ENCODE results near the gene ITGB1BP1.
A peak's percentile ranks its signal among the peaks of the same experiment; 100 is the strongest.

ITGB1BP1 gene, protein sequence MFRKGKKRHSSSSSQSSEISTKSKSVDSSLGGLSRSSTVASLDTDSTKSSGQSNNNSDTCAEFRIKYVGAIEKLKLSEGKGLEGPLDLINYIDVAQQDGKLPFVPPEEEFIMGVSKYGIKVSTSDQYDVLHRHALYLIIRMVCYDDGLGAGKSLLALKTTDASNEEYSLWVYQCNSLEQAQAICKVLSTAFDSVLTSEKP

DNA sequence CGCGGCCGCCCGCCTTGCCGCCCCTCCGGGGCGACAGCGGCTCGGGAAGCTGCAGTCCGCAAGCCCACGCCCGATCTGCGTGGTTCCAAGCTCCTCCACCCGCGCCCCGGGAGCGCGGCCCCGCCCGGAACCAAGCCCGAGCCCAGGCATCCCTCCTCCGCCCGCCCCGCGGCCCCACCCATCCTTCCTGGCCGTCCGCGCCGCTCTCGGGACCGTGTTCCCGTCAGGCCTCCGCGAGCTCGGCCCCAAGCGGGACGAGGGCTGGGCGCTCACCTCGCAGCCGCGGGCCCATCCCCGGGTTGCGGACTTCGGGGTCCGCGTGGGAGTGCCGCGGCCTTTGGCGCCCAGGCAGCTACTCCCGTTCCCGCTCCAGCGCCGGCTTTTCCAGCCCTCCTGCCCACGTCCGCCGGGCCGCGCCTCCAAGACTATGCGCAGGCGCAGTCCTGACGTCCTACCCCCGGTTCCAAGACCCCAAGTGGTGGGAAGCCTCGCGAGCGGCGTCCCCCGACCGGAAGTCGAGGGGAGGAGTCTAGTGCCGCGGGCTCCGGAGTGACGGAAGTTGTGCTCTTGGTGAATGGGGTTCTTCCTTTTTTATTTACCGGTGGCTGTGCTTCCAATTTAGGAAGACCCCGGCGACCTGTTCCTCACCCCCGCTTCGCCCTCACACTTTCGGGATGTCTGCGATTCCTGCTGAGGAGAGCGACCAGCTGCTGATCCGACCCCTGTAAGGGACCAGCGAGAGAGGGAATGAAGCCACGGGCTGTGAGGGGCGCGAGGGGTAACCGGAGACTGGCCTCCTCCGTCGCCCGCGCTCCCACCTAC lies at the start of gene ITGB1BP1, which contains the start of gene CPSF3:
ITGB1BP1 (minus strand) TSS at position 429 of the 822 bp plus-strand sequence. CDS start 4,831 bp downstream, outside the sequence.
CPSF3 (plus strand) TSS at position 555 of the 822 bp plus-strand sequence; CDS start at position 675, 120 bp downstream.
- peak; percentile 99 for DNase-seq

DNA sequence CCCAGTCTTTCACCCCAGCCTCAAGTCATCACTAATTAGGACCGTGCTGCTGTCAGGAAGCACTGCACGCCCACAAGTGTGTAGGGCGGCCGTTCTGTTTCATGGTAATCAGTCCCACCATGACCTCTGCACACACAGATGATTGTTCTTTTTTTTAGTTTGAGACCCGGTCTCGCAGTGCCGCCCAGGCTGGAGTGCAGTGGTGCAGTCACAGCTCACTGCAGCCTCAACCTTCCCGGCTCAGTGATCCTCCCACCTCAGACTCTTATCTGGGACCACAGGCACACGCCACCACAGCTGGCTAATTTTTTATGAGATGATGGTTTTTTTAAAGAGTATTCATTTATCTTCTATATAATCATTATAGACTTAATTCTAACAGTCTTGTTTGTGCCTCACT lies 49.2 kb upstream of the ITGB1BP1 start:
- DNase-seq: no peak

DNA sequence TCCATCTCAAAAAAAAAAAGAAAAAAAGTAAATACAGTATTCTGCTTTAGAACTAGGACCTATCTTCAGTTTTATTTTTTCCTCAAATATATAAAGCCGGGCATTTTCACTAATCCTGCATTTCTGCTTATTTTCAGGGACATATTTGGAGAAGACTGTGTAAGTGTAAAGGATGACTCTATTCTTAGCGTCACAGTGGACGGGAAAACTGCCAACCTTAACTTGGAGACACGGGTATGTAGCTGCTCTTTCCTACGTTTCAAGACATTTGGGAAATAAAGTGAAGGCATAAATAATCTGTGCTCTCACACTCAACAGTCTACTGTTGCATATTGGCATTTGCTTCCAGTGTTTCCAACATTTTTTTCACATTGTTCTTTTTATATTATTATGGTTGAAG lies 47.9 kb upstream of the ITGB1BP1 start:
- DNase-seq: no peak

DNA sequence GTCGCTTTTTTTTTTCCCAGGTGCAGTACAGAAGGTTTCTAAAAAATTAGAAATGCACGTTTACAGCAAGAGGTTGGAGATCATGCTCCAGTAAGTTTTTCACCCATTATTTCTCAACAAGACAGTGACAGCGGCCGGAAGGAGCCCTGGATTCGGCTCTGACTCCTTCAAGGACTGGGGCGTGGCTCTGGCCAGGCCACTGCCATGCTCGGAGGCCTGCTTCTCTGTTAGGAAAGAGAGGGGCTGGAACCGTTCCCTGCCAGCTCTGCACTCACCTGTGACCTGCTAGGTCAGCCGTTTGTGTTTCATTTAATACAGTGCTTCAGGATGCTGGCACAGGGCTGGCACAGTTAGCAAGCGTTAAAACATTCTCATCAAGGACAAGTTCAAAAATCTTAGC lies 44.4 kb upstream of the ITGB1BP1 start:
- no peak for DNase-seq

DNA sequence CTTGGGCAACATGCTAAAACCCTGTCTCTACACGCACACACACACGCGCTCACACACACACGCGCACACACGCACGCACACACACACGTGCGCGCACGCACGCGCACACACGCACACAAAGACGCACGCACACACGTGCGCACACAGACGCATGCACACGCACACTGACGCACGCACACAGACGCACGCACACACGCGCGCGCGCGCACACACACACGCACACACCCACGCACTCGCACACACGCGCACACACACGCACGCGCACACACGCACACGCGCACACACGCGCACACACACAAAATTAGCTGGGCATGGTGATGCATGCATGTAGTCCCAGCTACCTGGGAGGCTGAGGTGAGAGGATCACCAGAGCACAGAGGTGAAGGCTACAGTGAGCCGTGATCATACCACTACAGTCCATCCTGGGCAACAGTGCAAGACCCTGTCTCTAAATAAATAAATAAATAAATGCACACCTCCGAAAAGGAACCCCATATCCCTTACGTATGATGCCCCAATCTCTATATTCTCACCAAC lies 42.9 kb upstream of the ITGB1BP1 start:
- DNase-seq: no peak

DNA sequence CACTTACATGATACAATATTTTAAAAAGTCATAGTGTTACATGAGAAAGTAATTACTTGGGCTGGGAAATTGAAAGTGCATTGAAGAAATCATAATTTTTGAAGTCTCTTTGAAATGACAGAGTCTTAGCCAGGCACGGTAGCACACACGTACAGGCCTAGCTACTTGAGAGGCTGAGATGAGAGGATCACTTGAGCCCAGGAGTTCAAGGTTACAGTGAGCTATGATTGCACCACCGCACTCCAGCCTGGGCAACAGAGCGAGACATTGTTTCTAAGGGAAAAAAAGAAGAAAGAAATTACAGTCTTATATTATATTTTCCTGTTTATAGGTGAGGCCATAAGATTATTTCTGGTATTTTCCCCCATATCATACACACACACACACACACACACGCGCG lies 41.8 kb upstream of the ITGB1BP1 start:
- no peak for DNase-seq

DNA sequence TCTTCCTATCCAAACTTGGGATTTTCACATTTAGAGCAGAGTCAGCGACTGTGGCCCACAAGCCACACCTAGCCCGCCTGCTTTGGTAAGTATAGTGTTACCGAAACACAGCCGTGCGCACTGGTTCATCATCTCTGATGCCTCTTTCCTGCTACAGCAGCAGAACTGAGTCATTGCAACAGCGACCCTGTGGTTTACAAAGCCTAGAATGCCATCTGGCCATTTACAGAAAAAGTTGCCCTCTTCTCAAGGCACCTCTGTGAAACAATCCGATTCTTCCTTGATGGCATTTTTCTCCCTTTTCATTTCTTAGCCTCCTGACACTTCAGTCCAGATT lies 40.3 kb upstream of the ITGB1BP1 start:
- no peak for DNase-seq

DNA sequence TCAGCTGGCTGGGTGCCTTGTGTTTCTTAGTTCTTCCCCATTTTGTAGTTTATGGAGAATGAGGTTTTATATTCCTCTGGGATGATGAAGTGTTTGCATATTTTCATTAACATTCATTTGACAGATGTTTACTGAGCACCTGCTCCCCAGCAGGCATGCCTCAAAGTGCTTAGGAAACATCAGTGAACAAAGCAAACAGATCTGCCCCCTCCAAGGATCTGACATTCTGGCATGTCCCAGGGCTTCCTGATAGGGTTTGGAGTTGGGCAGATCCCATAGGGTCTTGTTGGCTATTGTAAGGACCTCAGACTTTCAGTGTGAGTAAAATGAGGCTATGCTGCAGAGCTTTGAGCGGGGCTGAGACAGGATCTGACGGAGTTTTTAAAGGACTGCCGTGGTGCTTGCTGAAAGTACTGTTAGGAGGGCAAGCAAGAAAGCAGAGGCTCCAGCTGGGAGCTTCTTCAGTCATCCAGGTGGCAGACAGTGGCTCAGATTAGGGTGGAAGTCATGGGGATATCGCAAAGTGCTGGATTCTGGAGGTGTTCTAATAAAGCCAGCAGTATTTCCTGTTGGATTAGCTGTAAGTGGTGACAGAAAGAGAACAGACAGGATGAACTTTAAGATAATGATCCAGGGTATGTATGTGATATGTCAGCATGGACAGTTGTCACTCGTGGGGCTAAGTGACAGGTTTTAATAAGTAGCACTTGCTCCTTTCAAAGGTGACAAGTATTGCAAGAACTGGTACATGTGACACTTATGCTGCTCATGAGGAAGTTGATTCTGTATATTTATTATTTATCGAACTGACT lies 39.8 kb upstream of the ITGB1BP1 start:
- no peak for DNase-seq

DNA sequence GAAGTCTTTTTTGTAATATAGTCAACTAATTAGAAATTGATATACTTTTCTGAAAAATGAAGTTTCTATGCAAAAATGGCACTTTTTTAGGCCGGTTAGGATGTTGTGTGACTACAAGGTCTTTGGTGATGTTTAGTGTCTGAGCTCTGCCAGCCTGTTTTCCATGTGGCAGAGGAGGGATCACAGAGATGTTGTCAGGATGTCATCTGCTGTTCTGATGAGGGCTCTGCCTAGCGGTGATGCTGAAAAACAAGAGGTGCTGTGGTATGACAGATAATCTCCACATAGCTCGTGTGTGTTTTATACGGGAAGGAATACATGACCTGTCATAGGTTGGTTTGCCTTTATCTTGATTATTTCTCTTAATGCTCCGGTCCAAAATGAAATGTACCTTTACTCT lies 39.0 kb upstream of the ITGB1BP1 start:
- DNase-seq: no peak

DNA sequence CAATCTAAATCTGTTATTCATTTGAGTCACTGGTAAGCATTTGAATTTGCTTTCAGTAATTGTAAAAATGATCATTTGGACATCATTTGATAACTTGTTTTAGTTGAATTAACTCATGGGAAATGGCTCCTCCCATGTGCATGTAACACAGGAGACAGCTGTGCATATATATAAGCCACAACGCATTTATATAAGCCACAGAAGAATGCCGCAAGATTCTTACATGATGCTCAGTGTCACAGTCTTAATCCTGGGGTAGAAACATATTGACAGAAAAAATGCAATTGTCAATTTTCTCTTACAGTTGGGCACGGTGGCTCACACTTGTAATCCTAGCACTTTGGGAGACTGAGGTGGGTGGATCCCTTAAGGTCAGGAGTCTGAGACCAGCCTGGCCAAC lies 37.8 kb upstream of the ITGB1BP1 start:
- no peak for DNase-seq

DNA sequence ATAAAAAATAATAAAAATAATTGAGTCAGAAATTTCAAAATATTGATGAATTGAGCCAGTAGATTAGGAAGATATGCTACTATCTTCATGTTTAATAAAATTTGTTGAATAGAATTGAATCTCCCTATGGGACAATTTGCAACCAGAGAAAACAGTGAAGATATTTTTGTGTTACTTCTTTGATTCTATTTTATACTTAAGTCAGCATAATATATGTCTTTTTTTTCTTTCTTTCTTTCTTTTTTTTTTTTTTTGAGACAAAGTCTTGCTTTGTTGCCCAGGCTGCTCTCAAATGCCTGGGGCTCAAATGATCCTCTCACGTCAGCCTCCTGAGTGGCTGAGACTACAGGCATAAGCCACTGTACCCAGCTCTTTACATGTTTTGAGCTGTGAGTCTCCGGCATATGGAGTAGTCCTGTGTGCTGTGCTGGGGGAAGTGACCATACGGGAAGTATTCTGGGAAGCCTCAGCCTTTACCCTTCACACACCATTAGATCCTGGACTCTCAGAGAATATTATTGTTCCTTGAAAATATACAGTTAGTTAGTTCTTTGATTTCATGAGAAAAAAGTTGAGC lies 37.2 kb upstream of the ITGB1BP1 start:
- DNase-seq: no peak

DNA sequence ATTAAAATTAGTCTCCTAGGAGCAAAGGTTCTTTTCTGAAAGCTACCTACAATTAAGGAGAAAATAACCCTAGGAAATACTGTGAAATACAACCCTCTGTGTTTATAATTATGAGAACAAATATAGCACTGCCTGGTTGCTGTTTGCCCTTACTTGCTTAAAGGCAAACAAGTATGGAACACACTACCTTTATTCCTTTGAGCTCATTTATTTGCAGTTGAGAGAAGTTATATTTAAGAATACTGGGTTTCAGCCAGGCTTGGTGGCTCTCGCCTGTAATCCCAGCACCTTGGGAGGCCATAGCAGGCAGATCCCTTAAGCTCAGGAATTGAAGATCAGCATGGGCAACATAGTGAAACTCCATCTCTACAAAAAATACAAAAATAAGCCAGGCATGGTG lies 27.9 kb upstream of the ITGB1BP1 start:
- no peak for DNase-seq

DNA sequence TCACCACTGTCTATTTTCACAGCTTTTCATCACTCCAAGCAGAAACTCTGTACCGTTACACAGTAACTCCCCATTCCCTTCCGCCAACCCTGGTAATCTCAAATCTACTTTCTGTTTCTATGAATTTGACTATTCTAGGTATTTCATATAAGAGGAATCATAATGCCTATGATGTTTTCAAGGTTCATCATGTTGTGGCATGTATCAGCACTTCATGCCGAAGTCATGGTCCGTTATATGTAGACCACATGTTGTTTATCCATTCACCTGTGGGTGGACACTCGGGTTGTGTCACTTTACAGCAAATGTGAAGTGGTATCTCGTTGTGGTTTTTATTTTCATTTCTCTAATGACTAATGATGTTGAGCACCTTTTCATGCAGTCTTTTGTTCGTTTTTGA lies 21.8 kb upstream of the ITGB1BP1 start:
- DNase-seq: no peak

DNA sequence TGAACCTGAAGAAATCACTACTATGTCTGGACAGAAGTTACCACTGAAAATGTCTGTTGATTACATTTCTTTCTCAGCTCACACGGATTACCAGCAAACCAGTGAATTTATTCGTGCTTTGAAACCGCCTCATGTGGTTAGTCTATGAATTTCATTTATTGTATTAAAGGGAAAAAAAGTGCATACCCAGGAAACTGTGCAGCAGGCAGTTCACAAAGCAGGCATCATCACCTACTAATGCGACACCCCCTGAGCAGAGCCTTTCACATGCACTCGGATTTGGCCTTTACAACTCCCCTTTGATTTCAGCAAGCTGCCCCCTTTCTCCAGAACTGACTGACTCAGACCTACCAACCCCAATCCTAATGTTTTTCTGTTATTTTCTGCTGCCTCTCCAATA lies 20.2 kb upstream of the ITGB1BP1 start:
- DNase-seq: no peak

DNA sequence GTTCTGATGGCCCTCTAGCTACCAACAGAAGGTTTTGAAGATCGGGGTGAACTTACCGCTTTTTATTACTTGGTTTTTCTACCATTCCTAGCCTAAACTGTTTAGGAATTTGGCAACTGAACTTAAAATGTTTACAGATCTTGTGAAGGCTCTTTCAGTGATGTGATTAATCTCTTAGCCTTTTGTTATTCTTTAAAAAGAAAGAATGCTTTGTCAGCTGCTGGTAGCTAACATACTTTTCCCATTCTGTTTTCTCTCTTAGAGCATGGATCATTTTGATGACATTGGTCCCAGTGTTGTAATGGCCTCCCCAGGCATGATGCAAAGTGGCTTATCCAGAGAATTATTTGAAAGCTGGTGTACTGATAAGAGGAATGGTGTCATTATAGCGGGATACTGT lies 18.2 kb upstream of the ITGB1BP1 start:
- DNase-seq: no peak

DNA sequence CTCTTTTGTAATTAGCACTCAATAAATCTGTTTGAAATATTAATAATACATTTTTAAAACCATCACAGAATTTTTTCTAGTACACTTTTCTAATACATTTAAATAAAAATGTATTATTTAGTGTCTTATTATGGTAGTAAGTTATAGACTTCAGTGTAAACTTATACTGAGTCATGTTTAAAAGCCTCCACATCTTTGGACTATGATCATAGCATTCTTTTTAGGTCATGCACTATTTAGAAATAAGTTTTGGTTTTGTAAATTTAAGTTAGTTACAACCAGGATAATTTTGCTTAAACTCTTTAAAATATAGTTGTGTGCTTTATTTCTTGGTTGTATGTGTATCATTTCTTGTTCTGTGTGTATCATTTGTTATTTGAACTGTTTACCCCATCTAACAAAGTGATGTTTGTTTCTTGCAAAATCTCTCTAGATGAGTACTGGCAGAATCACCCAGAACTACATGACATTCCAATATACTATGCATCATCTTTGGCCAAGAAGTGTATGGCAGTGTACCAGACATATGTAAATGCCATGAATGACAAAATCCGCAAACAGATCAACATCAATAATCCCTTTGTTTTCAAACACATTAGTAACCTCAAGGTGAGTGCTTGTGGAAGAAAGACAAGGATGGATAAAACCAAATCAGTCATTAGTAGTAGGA lies 16.9 kb upstream of the ITGB1BP1 start:
- no peak for DNase-seq

DNA sequence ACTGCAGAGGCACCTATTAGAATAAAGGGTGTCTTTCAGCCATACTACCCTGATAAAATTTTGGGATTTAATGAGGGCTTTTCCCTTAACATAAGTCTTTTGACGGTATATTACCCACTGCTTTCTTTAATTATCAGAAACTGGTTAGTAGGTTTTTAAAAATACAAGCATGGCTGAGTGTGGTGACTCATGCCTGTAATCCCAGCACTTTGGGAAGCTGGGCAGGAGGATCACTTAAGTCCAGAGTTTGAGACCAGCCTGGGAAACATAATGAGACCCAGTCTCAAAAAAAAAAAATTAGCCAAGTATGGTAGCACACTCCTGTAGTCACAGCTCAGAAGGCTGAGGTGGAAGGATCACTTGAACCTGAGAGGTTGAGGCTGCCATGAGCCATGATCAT lies 16.2 kb upstream of the ITGB1BP1 start:
- no peak for DNase-seq

DNA sequence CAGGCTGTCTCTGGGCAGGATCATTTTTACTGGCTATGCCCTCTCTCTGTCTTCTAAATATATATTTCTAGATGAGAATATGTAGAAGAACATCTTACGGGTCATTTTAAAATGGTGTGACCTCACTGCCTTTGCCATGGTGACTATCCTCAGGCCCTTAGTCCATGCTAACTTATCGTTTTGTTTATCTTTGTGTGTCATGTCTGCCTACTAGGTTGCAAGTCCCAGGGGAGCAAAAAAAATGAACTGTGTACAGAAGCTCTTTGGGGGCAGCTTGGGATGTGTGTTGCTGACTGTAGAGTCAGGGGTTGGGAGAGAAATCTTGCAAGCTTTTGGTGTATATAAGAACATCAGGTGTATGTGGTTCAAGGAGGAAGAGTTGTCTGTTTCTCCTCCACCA lies 11.2 kb upstream of the ITGB1BP1 start:
- DNase-seq: no peak

DNA sequence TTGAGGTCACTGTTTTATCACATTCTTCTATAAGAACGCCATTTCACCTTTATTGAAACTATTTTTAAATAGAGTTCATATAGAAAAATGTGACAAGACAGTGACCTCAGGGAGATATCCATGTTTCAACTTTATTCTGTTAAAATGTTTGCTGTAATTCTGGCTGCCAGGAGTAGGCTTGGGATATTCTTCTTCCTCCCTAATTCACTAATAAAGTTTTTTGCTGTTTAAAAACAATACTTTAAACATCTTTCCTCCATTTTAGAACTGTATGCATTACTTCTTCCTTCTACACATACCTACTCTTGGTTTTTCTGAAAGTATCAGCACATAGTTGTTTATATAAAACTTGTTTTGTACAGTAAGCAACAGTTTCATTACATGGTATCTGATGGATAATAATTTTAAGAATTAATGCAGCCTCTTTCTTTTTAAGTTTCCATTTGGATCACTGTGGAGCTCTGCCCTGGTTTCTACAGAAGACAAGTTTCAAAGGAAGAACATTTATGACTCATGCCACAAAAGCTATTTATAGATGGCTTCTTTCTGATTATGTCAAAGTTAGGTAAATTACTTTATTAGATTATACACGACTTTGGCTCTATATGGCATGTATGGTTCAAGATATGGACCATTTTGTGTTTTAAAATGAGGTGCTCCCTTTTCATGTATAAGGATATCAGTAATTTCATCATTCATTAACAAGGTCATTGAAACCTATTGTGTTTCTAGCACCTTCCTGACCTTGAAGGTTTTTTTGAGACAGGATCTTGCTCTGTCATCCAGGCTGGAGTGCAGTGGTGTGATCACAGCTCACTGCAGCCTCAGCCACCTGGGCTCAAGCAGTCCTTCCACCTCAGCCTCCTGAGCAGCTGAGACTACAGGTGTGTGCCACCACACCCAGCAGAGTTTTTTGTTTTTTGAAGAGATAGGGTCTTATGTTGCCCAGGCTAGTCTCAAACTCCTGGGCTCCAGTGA lies 7.3 kb upstream of the ITGB1BP1 start:
- DNase-seq: no peak

DNA sequence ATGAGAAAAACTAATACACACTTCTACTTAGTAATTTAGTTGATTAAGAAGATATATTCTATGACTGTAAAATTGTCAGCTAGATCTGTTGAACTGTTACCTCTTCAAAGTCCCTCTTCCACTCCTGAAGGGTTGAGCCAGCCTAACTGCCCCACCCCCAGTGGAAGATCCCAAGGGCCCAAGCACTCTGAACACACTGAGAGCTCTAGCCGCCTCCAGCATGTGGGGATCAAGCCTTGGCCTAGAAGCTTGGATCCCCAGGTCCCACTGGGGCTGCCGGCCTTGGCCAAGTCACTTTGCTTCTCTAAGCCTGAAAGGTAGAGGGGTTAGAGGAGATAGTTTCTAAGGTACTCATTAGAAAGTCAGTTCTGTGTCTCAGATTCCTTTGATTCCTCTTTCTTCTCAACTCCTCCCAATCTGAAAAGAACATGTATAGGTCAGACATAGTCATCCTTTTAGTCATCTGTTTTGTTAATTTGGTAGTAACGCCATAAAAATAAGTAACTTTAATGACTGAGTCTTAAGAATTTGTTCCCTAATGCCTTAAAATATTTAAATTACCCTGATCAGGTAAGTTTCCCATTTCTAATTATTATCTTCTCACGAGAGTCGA lies 5.7 kb upstream of the ITGB1BP1 start:
- DNase-seq: no peak
